ENCODE measurements around the gene BIRC3. TPM values are rescaled to one million over a fixed set of nuclear protein-coding genes. Genes with fewer than 3 reads are reported as not detected.

The BIRC3 gene
- total RNA-seq, 1 donor from 2014 or later = 7.1 TPM

DNA sequence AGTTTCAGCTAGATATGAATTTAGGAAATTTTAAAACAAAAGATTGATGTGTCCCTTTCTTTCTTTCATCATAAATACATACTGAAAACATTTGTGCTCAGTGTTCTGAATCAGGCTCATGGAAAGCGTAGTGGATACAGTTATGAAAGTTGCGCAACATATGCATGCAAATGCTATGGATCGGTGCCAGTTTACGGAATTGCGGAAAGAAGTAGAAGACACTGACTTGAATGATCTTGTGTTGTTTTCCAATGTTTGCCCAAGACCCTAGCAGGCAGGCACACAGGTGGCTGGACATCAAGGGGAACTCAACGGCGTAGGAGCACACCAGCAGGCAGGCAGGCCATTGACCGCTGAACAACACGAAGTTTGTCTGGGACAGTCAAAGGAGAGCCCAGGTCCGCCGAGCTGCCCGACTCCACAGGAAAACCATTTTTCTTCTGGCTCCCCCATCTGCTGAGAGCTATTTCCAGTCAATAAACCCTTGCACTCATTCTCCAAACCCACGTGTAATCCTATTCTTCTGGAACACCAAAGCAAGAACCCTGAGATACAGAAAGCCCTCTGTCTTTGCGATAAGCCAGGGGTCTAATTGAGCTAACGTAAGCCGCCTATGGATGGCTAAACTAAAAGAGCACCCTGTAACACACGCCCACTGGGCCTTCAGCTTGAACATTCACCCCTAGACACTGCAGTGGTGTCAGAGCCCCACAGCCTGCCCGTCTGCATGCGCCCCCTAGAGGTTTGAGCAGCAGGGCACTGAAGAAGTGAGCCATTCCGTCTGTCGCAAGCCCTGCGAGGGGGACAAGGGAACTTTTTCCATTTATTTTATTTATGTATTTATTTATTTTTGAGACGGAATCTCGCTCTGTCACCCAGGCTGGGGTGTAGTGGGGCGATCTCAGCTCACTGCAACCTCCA, 7.4 kb upstream of the BIRC3 start:
- no peak for DNase-seq (ENCODE audit: extremely low spot score in 2 of 2)
- Histone ChIP-seq H3K4me3 (no peak overlapping the region), H3K27me3 (no peaks in the 10 kb centered on the region), H3K9me3 (no peaks in the 10 kb centered on the region), H3K36me3 (no peaks in the 10 kb centered on the region), H3K4me1 (peaks cover 35% of the 10 kb centered on the region), H3K27ac (no peak overlapping the region)
- intact Hi-C loops (cut with DNase I) = no loop called here
- TF ChIP-seq POLR2A (IDR thresholded peaks at IDR 0.05) (no peak), POLR2AphosphoS5 (IDR thresholded peaks at IDR 0.05; ENCODE audit: insufficient read depth in 1 of 2, low read depth in 1 of 2) (no peak)
- TF ChIP-seq, protein P1, sequence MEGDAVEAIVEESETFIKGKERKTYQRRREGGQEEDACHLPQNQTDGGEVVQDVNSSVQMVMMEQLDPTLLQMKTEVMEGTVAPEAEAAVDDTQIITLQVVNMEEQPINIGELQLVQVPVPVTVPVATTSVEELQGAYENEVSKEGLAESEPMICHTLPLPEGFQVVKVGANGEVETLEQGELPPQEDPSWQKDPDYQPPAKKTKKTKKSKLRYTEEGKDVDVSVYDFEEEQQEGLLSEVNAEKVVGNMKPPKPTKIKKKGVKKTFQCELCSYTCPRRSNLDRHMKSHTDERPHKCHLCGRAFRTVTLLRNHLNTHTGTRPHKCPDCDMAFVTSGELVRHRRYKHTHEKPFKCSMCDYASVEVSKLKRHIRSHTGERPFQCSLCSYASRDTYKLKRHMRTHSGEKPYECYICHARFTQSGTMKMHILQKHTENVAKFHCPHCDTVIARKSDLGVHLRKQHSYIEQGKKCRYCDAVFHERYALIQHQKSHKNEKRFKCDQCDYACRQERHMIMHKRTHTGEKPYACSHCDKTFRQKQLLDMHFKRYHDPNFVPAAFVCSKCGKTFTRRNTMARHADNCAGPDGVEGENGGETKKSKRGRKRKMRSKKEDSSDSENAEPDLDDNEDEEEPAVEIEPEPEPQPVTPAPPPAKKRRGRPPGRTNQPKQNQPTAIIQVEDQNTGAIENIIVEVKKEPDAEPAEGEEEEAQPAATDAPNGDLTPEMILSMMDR (IDR thresholded peaks at IDR 0.05) = no peak

GRCh38 chr11:102312667-102313066, 4.6 kb upstream of the BIRC3 start:
- intact Hi-C loops (cut with DNase I) = no loop called here
- Histone ChIP-seq H3K4me3 (peak overlapping the region; percentile 3 to 20), H3K27me3 (no peaks in the 10 kb centered on the region), H3K36me3 (no peaks in the 10 kb centered on the region), H3K9me3 (no peaks in the 10 kb centered on the region), H3K4me1 (peaks cover 31% of the 10 kb centered on the region), H3K27ac (peak overlapping the region; percentile 65)
- DNase-seq (ENCODE audit: extremely low spot score in 2 of 2) = no peak
- TF ChIP-seq POLR2A (IDR thresholded peaks at IDR 0.05) (no peak), POLR2AphosphoS5 (IDR thresholded peaks at IDR 0.05; ENCODE audit: insufficient read depth in 1 of 2, low read depth in 1 of 2) (peak in 1 of 2 donors; percentile 86)

GRCh38 chr11:102313238-102313940, 3.9 kb upstream of the BIRC3 start:
- H3K36me3 ChIP-seq = no peaks in the 10 kb centered on the region
- peak overlapping the region; percentile 3 to 20 for H3K4me3 ChIP-seq
- no peaks in the 10 kb centered on the region for H3K9me3 ChIP-seq
- peaks cover 38% of the 10 kb centered on the region for H3K4me1 ChIP-seq
- TF ChIP-seq POLR2AphosphoS5 (IDR thresholded peaks at IDR 0.05; ENCODE audit: insufficient read depth in 1 of 2, low read depth in 1 of 2) = no peak
- no peak for TF ChIP-seq POLR2A (IDR thresholded peaks at IDR 0.05)
- TF ChIP-seq, protein P1 (IDR thresholded peaks at IDR 0.05) = no peak
- H3K27ac ChIP-seq = peak overlapping the region; percentile 65
- intact Hi-C loops (cut with DNase I) = no loop called here
- no peak for DNase-seq (ENCODE audit: extremely low spot score in 2 of 2)
- no peaks in the 10 kb centered on the region for H3K27me3 ChIP-seq

DNA sequence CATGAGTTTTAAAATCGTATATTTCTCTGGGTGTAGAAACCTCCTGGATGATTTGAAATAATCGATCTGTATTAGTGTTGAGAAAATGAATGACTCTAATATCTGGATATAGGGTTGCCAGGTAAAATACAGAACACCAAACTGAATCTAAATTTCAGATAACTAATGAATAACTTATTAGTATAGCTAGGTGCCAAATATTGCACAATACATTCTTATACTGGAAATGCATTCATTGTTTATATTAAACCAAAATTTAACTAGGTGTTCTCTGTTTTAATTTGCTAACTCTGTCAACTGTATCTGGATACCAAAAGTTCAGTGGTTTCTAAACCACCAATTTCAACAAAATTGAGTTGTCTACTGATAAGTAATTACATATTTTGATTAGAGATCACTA, 2.5 kb upstream of the BIRC3 start:
- no peak for DNase-seq (ENCODE audit: extremely low spot score in 2 of 2)
- intact Hi-C loops (cut with DNase I) = no loop called here
- Histone ChIP-seq H3K4me1 (peaks cover 46% of the 10 kb centered on the region), H3K4me3 (no peak overlapping the region), H3K36me3 (no peaks in the 10 kb centered on the region), H3K9me3 (no peaks in the 10 kb centered on the region), H3K27me3 (no peaks in the 10 kb centered on the region), H3K27ac (no peak overlapping the region)
- TF ChIP-seq POLR2AphosphoS5 (IDR thresholded peaks at IDR 0.05; ENCODE audit: insufficient read depth in 1 of 2, low read depth in 1 of 2) = no peak
- TF ChIP-seq, protein P1 (IDR thresholded peaks at IDR 0.05) = no peak
- TF ChIP-seq POLR2A (IDR thresholded peaks at IDR 0.05) = no peak

DNA sequence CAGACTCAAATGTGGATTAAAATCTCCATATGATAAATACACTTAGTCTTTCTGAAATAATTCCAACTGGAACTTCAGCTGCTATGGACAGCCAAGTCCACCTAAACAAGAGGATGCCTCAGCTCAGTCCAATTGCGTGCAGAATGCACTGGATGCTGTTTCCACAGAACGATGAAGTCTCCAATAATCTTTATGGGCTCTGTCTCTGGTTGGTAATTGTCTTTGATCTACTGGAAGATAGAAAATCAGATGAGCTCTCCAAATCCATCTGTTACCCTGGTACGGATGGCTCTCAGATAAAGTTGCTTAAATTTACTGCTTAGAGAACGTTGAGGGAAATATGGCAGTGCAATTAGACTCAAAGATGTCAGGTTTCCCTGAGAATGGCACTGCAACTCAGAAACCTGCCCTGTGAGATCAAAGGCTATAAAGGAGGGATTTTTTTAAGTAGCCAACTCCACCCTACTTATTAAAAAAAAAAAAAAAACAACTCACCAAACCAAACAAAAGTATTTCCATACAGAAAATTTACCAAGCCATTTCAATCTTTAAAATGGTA, 859 bp upstream of the BIRC3 start:
- intact Hi-C loops (cut with DNase I) = no loop called here
- Histone ChIP-seq H3K9me3 (no peaks in the 10 kb centered on the region), H3K27me3 (no peaks in the 10 kb centered on the region), H3K4me1 (peaks cover 46% of the 10 kb centered on the region), H3K36me3 (no peaks in the 10 kb centered on the region), H3K27ac (peak overlapping the region; percentile 84), H3K4me3 (no peak overlapping the region)
- TF ChIP-seq POLR2AphosphoS5 (IDR thresholded peaks at IDR 0.05; ENCODE audit: insufficient read depth in 1 of 2, low read depth in 1 of 2) = no peak
- no peak for TF ChIP-seq POLR2A (IDR thresholded peaks at IDR 0.05)
- no peak for DNase-seq (ENCODE audit: extremely low spot score in 2 of 2)

Data from vagina (tissue), 2 donors.